ENCODE results near the gene DET1. TPM values are rescaled to one million over a fixed set of nuclear protein-coding genes. Genes with fewer than 3 reads are reported as not detected.
A peak's percentile ranks its signal among the peaks of the same experiment; 100 is the strongest.

The DET1 gene
- total RNA-seq, 1 donor from 2014 or later: 6.0 TPM

DNA sequence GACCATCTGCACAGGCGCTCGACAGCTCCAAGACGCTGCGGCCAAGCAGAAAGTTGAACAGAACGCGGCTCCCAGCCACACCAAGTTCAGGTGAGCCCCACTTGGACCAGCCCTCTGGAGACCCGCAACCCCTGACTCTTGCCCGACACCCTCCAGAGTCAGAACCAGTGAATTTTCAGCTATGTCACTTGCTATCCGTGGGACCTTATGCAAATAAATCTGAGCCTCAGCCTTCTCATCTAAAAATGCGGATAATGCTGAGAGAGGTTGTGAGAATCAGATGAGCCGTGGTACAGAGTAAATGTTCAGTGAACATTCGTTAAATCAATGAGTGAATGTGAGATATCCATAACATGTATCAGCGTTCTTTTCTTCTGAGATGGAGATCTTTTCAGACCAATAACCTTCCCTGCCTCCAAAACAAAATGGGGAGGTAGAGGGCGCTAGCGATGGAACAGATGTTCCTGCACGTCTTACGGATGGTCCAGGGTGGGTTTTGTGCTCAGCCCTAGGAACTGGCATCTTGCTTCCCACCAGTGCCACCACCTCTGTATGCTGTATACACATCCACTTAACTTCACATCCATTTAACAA is 78.4 kb downstream of the DET1 start:
- no peak for DNase-seq (ENCODE audit: low spot score)

DNA sequence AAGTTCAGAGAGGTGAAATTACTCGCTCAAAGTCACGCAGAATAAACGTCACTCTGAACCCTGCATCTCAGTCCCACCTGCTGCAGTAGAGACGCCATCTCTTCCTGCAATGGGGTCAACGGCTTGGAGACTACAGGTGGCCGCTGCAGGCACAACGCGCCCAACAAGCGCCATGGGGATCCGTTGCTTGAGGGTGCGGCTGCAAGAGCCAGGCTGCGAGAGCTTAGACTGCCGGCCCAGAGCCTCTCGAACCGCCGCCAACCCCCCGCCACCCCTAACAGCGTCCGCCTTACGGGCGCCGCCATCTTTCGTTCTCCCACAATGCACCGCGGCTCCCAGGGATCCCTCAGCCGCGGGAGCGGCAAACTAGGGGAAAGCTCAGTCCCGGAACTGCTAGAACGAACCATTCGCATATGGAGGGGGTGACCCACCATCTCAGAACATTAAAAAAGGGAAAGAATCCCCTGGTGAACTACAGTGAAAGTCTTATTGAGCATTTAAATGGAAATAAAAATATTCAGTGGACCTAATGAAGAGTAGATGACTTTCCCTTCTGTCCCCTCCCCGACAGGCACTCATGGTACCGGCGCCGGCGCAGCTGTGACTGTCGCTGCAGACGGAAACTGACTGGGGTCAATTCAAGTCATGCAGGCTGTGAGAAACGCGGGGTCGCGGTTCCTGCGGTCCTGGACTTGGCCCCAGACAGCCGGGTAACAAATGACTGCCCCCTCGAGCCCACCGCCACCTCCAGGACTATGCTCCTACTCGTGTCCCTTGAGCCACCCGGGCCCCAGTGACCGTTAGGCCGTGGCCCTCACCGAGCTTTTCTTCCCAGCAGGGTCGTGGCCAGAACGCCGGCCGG is 79.2 kb downstream of the DET1 start, which contains the start of the genes MRPL46 and MRPS11:
Gene MRPL46, minus strand, starts transcription at position 316 of the 862 bp plus-strand sequence. Its CDS starts 11 bp downstream, at position 305.
Gene MRPS11, plus strand, starts transcription at position 636 of the 862 bp plus-strand sequence. Its CDS starts 10 bp downstream, at position 646.
- DNase-seq (ENCODE audit: low spot score): peak; percentile 94

GRCh38 chr15:88465633-88466224 is 80.8 kb downstream of the DET1 start:
- no peak for DNase-seq (ENCODE audit: low spot score)

DNA sequence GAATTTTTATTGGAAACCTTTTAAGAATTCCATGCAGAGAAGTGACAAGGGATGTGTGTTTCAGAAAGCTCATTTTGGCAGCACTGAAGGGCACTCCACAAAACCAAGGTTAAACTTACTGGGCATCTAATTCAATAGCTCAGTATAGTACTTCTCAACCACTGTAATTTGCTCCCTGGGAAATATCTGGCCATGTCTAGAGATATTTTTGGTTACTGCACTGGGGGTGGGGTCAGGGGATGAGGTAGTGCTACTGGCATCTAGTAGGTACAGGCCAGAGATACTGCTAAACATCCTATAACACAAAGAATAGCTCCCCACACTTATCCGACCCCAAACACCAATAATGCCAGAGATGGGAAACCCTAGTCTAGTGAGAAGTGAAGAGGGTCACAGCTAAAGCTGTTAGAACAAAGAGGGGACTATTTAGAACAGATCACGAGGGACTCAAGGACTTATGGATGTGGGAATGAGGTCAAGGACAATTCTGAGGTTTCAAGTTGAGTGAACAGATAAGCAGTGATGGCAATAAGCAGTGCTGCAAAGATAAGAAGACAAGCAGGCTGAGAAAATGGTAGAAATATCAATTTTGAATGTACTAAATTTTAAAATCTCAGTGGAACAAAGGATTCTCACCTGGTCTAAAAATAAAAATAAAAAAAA is 82.5 kb downstream of the DET1 start:
- DNase-seq (ENCODE audit: low spot score): no peak

Other genes starting within 250 kb of the DET1 start
- 50.8 TPM for gene MRPL46, start 79.3 kb downstream of the DET1 start, total RNA-seq
- gene MRPS11, start 79.0 kb downstream of the DET1 start, total RNA-seq: 60.9 TPM
- 23.3 TPM for gene AEN, start 74.7 kb upstream of the DET1 start, total RNA-seq
- 16.2 TPM for gene ISG20, start 92.3 kb upstream of the DET1 start, total RNA-seq

All from mesenteric fat pad (tissue), 1 donor.